Panc1 (cell line): ENCODE data around the gene CLASRP.

ENCODE experiments used
- POLR2AphosphoS5 ChIP-seq: IDR thresholded peaks from 2 replicates; pipeline ENCODE4 v1.6.1; 2012; ENCODE audit warnings: mild to moderate bottlenecking, low read depth, low read length, moderate library complexity
- TF ChIP-seq, protein P1 (sequence below): fragments of 450-650 bp; IDR thresholded peaks from 2 replicates; pipeline ENCODE4 v1.5.1; 2017; ENCODE audit warnings: mild to moderate bottlenecking

DNA sequence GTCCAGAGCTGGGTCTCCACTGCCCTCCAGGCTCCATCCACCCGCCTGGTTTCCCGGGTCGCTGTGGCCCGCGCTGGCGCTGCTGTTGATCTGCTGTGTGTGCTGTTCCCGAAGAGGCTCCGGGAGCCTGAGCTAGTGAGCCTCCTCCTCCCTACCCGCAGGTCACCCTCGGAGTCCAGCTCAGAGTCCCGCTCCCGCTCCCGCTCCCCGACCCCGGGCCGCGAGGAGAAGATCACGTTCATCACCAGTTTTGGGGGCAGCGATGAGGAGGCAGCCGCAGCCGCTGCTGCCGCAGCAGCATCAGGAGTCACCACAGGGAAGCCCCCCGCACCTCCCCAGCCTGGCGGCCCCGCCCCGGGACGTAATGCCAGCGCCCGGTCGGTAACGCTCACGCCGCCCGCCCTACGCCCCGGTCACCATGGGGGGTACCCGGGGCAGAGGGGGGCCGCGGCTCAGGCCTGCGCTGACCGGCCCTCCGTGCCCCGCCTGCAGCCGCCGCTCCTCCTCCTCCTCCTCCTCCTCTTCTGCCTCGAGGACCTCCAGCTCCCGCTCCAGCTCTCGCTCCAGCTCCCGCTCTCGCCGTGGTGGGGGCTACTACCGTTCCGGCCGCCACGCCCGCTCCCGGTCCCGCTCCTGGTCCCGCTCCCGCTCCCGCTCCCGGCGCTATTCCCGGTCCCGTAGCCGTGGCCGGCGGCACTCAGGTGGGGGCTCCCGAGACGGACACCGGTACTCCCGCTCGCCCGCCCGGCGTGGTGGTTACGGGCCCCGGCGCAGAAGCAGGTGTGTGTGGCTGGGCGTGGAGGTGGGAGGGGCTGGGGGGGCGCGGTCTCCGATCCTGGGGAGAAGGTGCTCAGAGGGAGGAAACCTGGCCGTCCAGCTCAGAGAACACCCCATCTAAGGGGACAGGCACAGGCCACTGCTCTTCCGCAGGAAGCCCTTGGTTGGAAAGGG, 25.3 kb downstream of the CLASRP start:
- TF ChIP-seq, protein P1, sequence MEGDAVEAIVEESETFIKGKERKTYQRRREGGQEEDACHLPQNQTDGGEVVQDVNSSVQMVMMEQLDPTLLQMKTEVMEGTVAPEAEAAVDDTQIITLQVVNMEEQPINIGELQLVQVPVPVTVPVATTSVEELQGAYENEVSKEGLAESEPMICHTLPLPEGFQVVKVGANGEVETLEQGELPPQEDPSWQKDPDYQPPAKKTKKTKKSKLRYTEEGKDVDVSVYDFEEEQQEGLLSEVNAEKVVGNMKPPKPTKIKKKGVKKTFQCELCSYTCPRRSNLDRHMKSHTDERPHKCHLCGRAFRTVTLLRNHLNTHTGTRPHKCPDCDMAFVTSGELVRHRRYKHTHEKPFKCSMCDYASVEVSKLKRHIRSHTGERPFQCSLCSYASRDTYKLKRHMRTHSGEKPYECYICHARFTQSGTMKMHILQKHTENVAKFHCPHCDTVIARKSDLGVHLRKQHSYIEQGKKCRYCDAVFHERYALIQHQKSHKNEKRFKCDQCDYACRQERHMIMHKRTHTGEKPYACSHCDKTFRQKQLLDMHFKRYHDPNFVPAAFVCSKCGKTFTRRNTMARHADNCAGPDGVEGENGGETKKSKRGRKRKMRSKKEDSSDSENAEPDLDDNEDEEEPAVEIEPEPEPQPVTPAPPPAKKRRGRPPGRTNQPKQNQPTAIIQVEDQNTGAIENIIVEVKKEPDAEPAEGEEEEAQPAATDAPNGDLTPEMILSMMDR: no peak
- no peak for TF ChIP-seq POLR2AphosphoS5
